ENCODE results near the gene MEGF8.

Gene MEGF8

DNA sequence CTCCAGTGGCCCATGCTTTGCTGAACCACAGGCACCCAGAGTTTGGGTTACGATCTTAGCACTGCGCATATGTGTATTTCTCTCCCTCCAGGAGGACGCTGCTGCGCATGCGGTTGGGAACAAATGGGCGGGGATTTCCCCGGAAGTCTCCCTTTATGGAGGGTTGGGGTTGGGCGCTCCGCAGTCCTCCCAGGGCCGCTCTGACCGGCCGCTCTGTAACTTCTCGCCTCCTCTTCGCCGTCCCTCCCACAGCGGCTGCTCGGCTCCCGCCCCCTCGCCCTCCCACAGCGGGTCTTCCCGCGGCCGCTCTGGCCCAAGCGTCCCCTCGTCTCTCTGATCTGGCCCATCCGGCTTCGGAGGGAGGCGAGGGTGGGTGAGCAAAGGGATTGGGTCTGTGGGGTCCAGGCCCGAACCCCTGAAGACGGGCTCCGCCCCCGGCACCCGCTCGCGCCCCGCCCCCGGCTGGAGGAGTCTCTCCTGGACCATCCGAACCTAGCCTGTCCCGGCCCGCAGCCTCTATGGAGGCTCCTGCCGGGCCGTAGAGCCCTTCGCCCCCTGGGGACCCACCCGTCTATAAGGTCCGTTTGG lies at the start of gene MEGF8:
Gene MEGF8 (plus strand): TSS at position 328 of the 588 bp plus-strand sequence. CDS start 609 bp downstream, outside the sequence.
- DNase-seq, result peak; percentile 94 to 96

- DNase-seq, result no peak
Measured at GRCh38 chr19:42276284-42276683, 49.2 kb upstream of the MEGF8 start.

- DNase-seq, result no peak
Measured at GRCh38 chr19:42276821-42277220, 48.6 kb upstream of the MEGF8 start.

GRCh38 chr19:42277821-42278451 lies 47.5 kb upstream of the MEGF8 start:
- no peak for DNase-seq

- DNase-seq, result no peak
Measured at GRCh38 chr19:42278452-42279154, 46.8 kb upstream of the MEGF8 start.

DNA sequence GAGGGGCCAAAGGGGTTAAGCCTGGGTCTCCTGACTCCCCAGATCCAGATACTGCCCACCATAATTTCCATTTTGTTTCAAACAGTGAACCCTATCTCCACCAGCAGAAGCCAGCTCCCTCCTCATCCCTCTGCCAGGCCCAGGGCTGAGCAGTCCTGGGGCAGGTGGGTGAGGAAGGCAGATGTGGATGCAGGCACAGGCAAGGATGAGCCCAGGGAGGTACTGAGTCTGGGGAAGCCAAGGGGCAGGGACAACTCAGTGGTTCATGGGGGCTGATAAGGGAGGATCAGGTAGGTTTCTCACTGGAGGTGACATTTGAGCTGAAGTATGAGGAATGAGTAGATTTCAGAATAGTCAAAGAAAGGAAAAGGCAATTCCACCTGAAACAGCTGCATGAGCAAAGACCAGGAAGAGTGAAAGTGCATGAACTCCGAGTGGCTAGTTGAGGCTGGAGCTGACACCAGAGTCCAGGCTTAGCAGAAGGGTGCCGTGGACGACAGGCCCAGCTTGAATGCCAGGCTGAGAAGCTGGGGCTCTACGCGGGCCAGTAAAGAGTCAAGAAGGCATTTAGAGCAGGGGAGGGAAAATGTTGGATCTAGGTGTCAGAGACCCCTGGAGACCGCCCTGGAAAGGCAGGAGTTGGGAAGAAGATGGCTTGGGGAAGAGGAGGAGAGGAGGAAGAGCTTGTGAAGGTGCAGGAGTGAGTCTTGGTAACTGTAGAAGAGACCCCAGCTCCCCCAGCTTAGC lies 46.1 kb upstream of the MEGF8 start:
- DNase-seq, result no peak

DNA sequence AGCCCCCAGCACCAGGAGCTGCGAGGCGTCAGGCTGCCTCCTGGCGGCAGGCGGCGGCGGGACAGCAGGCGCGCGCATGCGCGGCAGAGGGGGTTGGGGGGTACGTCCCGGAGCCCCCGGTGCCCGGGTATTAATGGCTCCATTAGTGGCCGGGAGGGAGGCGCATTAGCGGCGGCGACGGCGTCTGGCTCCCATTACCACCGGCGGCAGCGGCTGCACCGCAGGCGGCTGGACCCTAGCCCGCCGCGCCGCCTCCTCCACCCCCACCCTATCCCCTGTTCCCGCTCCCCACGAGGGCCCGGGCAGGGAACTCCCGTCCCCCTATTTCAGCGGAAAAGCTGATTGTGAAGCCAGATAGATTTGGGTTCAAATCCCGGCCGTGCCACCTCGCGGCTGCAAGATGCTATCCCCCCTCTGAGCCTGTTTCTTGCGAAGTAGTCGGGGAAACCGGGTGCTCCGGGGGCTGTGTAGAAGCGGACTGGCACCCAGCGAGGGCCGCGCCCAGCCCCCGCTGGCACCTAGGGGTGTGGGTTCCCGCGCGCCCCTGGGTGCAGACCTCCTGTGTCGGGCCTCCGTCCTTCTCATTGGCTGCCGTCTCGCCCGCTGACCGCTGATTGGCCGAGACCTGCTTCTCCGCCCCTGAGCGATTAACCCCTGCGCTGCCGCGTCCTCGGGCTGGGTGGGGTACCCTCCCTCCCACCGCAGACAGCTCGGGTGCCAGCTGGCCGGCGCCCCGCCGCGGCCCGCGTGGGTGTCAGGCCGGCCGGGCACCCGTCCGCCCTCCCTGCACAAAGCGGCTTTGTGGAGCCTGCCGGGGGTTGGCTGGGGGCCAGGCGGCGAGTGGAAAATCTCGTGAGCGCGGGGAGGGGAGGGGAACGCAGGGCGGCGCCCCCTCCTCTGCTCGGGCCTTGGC lies 45.3 kb upstream of the MEGF8 start:
- DNase-seq, result peak; percentile 81 to 82

DNA sequence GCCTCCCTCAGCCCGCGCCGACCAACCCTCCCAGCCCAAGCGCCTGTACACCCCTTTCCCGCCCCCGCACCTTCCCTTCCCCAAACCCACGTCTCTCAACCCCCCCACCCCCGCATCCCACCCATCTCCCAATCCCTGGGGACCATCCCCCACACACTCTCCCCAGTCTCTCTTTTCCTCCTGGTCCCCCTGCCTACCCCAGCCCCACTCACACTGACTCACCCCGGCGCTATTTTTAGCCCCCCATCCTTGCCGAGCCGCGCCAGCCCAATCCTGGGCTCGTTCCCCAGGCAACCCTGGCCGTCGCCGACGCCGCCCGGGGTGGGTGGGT lies 44.7 kb upstream of the MEGF8 start:
- no peak for DNase-seq

DNA sequence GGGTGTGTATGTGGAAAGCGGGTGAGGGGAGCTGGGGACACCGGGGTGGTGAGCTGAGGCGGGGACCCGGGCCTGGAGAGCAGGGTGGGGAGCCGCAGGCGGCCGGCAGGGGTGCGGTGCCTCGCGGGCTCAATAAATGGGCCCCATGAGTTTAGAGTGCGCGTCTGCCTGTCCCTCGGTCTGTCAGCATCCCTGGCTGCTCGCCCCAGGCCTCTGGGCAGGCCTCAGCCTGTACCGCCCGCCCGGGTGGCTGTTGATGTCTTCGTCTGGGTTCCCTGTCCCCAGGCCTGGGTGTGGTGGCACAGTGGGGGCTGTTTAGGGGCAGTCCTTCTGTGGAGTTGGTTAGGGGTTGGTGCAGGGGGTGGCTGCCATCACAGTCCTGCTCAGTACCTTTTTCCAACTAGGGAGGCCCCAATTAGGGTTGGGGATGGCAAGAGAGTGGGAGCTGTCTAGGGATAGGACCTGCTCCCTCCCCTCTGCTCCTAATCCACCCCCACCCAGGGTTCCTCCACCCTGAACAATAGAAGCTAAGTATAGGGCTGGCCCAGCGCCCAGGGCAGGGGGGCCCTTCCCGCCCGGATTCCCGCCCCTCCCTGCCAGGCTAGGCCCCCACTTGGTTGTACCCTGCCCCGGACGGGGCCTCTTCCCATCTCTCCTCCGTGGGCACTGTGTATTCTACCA lies 44.1 kb upstream of the MEGF8 start:
- DNase-seq, result no peak

DNA sequence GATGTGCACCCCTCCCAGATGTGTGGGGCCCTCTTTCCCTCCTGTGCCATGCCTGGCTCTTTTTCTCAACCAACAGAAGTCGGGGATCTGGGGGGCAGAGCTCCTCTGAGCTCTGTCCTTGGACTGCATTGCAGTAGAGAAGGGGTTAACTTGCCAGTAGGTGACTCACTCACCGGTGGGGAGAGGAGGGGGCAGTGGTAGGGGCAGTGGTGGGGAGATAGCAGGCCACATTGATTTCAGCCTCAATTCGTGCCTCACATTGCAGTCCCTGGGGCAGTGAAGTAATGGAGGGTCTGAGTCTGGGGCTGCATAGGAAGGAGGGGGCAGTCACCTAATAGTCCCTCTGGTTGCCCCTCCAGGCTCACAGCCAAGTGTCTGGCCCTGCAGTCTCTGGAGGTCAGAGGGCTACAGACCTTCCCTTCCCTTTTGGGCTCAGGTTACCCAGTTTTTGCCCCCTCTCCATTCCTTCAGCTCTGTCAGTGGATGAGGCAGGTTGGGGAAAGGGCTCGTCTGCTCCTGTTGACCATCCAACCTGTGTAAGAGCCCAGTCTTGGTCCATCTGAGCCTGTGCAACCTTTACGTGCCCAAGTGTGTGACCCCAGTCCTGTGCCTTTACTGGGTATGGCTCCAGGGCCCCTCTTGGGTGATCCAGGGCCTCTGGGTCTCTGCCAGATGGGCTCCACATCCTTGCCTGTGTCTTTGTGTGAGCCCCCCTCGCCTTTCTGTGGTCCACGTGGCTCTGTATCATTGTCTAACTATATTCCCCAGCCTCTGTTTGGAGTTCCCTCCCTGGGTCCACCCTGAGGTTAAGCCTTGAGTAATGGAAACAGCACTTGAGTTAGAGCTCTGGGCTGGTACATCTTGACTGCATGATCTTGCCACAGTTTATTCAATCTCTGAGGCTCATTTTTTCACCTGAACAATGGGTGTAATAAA lies 43.3 kb upstream of the MEGF8 start:
- DNase-seq, result no peak

DNA sequence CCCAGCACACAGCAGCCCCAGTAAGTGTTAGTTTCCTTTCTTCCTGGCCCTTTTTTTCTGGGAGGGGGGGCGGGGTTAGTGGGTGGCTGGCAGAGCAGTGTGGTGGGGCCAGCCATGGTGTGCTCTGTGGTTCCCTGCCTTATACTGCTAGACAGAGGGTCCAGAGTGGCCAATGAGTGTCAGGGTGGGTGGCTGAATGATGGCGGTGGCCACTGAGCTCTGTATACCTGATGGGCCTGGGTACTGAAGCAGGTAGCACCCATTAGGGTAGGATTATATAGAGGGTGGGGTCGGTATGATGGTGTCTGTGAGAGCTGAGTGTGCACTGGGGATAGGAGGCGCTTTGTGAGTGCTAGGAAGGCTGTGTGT lies 42.6 kb upstream of the MEGF8 start:
- no peak for DNase-seq

DNA sequence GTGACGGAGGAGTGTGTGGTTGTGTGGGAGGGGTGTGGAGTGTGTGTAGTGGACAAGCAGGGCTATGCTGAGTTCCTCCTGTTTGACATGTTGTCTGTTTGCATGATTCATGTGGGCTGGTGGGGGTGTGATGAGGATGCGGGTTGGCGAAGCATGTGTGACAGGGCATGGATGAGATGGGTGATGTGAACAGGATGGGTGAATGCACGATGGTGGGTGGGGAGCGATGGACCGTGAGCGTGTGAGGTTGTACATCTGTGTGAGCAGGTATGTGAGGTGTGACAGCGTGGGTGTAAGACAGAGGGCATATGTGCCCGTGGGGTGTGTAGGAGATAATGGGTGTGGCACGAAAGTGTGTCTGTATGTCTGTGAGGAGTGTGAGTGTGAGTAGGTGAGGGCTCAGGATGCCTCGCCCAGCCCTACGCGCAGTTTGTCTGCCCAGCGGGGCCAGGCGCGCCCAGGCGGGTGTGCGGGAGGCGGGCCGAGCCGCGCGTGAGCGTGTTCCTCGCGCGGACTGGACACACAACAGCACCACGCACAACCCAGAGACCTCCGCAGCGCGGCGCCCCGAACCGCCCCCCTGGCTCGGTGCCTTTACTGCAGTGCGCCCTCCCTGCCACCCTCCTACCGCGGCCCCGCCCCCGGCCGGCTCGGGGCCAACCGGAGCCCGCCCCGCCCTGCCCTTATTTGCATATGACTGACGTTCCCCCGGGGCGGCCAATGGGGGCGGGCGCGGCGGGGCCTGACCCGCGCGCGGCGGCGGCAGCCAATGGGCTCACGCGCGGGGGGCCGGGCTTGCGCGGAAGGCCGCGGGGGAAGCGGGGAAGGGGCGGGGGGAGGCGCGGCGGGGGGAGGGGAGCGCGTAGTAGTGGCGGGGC lies 42.0 kb upstream of the MEGF8 start:
- peak; percentile 92 to 94 for DNase-seq

GRCh38 chr19:42284066-42284501 lies 41.4 kb upstream of the MEGF8 start:
- DNase-seq, result peak; percentile 68 to 71

- DNase-seq, result no peak
Measured at GRCh38 chr19:42284591-42285341, 40.7 kb upstream of the MEGF8 start.

DNA sequence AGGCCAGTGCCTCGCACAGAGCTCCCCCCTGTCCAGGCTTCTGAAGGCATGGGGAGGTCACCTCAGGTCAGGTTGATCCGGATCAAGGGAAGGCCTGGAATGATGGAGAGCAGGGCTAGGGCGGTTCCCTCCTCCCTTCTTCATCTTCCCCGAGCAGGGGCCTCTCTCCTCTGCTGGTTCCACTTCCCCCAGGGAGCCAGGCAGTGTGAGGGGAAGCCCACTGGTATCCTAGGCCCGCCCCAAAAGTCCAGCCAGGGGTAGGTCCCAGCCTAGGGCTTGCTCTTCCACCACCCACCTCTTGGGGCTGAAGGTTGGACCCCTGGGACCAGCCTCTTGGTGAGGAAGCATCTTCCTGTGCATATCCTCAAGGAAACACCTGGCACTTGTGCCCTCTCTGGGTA lies 39.9 kb upstream of the MEGF8 start:
- DNase-seq, result no peak

DNA sequence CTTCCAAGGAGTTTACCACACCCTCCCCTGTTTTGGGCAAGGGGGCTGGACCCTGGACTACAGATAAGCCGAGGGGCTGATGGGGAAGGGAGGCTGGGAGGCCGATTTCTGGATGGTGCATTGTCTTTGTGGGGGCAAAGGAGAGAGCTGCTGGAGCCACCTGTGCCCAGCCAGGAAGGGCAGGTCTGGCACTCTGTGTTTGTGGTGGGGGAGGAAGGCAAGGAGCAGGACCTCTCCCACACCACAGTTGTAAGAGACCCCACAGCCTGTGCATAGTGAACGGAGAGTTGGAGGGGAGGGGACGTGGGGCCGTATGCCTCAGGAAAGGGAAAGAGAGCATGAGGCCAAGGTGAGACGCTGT lies 39.5 kb upstream of the MEGF8 start:
- DNase-seq, result no peak

DNA sequence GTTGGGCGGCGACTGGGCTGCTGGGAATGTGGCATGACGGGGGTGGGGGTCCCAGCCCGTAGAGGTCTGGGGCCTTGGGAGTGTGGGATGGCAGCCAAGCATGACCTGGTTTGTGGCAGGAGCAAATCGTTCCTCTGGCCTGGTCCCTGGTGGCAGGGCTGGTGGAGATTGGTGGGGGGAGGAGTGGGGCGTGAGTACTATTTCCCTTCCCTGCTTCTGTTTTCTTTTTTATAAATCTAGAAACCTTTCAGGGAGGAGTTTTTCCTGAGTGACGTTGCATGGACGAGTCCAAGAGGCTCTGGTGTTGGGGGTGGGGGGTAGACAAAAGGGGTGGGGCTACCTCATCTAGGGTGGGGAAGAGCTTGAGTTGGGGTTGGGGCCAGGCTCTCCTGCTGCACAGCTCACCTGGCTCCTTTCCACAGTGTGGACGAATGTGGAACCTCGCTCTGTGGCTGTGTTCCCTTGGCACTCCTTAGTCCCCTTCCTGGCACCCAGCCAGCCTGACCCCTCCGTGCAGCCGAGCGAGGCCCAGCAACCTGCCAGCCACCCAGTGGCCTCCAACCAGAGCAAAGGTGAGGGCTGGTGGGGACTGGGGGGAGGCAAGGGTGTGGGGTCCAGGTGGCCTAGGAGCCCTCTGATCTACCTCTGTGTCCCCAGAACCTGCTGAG lies 39.0 kb upstream of the MEGF8 start:
- no peak for DNase-seq

- no peak for DNase-seq
Measured at GRCh38 chr19:42287017-42287826, 38.2 kb upstream of the MEGF8 start.

Data from stimulated activated CD4-positive, alpha-beta T cell treated with anti-CD3 and anti-CD28 coated beads, Interleukin-2, amount 100 ng/mL, for 48 hours (primary cell).